K562 (cell line): ENCODE measurements around the gene FSTL3. TPM values are rescaled to one million over a fixed set of nuclear protein-coding genes. Genes with fewer than 3 reads are reported as not detected.
A peak's percentile ranks its signal among the peaks of the same experiment; 100 is the strongest.

ENCODE experiments used
- ATAC-seq: fragments of 200-7000 bp; cut with Tn5 transposase; 3 replicates; pipeline ENCODE4 v1.9.1; 2020; ENCODE audit warnings: moderate library complexity
- BruUV-seq: library from RNA; stranded (reverse); fragments of 400-500 nt; replicated peaks from 2 replicates; lab custom pipeline; 2021; lab: Mats Ljungman, UMichigan
- CTCF ChIA-PET: fragments of 300-600 bp; formaldehyde crosslinking; extraction: SDS; loops from one replicate; lab custom pipeline; 2021; ENCODE audit warnings: low intra/inter-chr PET ratio; lab: Yijun Ruan, JAX
- POLR2A ChIA-PET: fragments of 300-600, 350-650 bp; sonication (Branson Sonifier 250); formaldehyde crosslinking; extraction: SDS; loops from one replicate; lab custom pipeline; 2021; ENCODE audit warnings: antibody characterized with exemption, inconsistent platforms; lab: Yijun Ruan, JAX
- DNase-seq, 4 experiments: peaks; one replicate each; pipeline versions ENCODE4 v3.0.0 to v3.0.0-alpha.2; 2011 to 2018; ENCODE audit warnings: low spot score in 3 of 4, mixed read lengths in 3 of 4; ENCODE audit errors: extremely low read depth in 1 of 4
- FAIRE-seq: peaks from 2 replicates; lab custom pipeline; 2011; peaks lifted over from hg19 to GRCh38; lab: Jason Lieb, UNC
- H2AFZ ChIP-seq: 2 replicates; pipeline ENCODE4 v1.6.0; 2011; ENCODE audit warnings: low read depth, low read length, control low read depth, inconsistent platforms
- H3K27ac ChIP-seq: fragments of 200-600 bp; 3 replicates; pipeline ENCODE4 v1.8.0; 2011; ENCODE audit warnings: low read depth, mild to moderate bottlenecking, control low read depth, inconsistent platforms, low read length, moderate library complexity, mixed read lengths; ENCODE audit errors: extremely low read depth
- H3K27me3 ChIP-seq, 2 experiments: fragments of 300-600 bp in 1 of 2; 2 replicates in 1 of 2; 3 replicates in 1 of 2; pipeline versions ENCODE4 v1.6.0 to v1.8.0; 2011; ENCODE audit warnings: inconsistent platforms in 2 of 2, low read length in 2 of 2, mild to moderate bottlenecking in 1 of 2, mixed read lengths in 1 of 2, moderate library complexity in 1 of 2; ENCODE audit not compliant: control insufficient read depth in 2 of 2, insufficient read depth in 2 of 2
- H3K36me3 ChIP-seq: fragments of 300-600 bp; 3 replicates; pipeline ENCODE4 v1.8.0; 2011; ENCODE audit warnings: mild to moderate bottlenecking, low read length, inconsistent platforms; ENCODE audit not compliant: control insufficient read depth, insufficient read depth
- H3K4me1 ChIP-seq, 2 experiments: fragments of 200-600 bp in 1 of 2; replicated peaks in 1 of 2; 2 replicates in 1 of 2; 3 replicates in 1 of 2; pipeline versions ENCODE4 v1.5.1 to v1.8.0; 2011; ENCODE audit warnings: inconsistent platforms in 2 of 2, low read length in 2 of 2, mild to moderate bottlenecking in 1 of 2, mixed read lengths in 1 of 2, moderate library complexity in 1 of 2; ENCODE audit not compliant: control insufficient read depth in 2 of 2, insufficient read depth in 2 of 2
- H3K4me2 ChIP-seq: 2 replicates; pipeline ENCODE4 v1.6.1; 2011; ENCODE audit warnings: low read length, control low read depth, inconsistent platforms, mixed read lengths; ENCODE audit not compliant: insufficient read depth
- H3K4me3 ChIP-seq: fragments of 200-600 bp; sonication (generic), shearing (Covaris generic); 2 replicates; pipeline ENCODE4 v1.5.1; 2016; ENCODE audit warnings: control low read depth, inconsistent platforms
- H3K79me2 ChIP-seq: fragments of 200-600 bp; 3 replicates; pipeline ENCODE4 v1.8.0; 2011; ENCODE audit warnings: low read length, inconsistent platforms; ENCODE audit not compliant: control insufficient read depth, insufficient read depth
- H3K9ac ChIP-seq, 2 experiments: 2 replicates each; pipeline versions ENCODE4 v1.6.0 to v1.6.1; 2011; ENCODE audit warnings: low read depth in 2 of 2, low read length in 2 of 2, control low read depth in 1 of 2, inconsistent platforms in 1 of 2, mild to moderate bottlenecking in 1 of 2, mixed read lengths in 1 of 2; ENCODE audit not compliant: insufficient read depth in 1 of 2
- H3K9me1 ChIP-seq: one replicate; pipeline ENCODE4 v1.6.0; 2011; ENCODE audit warnings: inconsistent platforms, mild to moderate bottlenecking, low read length, moderate library complexity; ENCODE audit not compliant: control insufficient read depth, insufficient read depth
- H3K9me3 ChIP-seq: replicated peaks from 2 replicates; pipeline ENCODE4 v1.5.1; 2011; ENCODE audit warnings: low read depth, low read length, inconsistent platforms; ENCODE audit not compliant: control insufficient read depth, insufficient read depth
- H4K20me1 ChIP-seq: replicated peaks from 2 replicates; pipeline ENCODE4 v1.6.1; 2011; ENCODE audit warnings: low read length, inconsistent platforms, mixed read lengths; ENCODE audit not compliant: control insufficient read depth, insufficient read depth
- EZH2 ChIP-seq: IDR thresholded peaks from 2 replicates; pipeline ENCODE4 v1.6.1; 2012; ENCODE audit warnings: low read depth, mild to moderate bottlenecking, inconsistent platforms, low read length, borderline replicate concordance
- FIP1L1 ChIP-seq: fragments of 200-400 bp; formaldehyde crosslinking; IDR thresholded peaks from 2 replicates; pipeline ENCODE4 v1.6.1; 2018; ENCODE audit warnings: mild to moderate bottlenecking, low read depth, low read length; ENCODE audit not compliant: poor library complexity, severe bottlenecking
- GTF2A2 ChIP-seq: IDR thresholded peaks from 2 replicates; pipeline ENCODE4 v1.6.1; 2016; ENCODE audit warnings: mild to moderate bottlenecking, missing genetic modification characterization, missing compliant biosample characterization
- HIVEP1 ChIP-seq: fragments of 250-450 bp; sonication (Bioruptor Pico); IDR thresholded peaks from 2 replicates; pipeline ENCODE4 v1.4.0; 2020; ENCODE audit warnings: mild to moderate bottlenecking
- LARP7 ChIP-seq: fragments of 450-650 bp; IDR thresholded peaks from 2 replicates; pipeline ENCODE4 v1.6.1; 2016
- MNT ChIP-seq, 2 experiments: fragments of 450-650 bp; conservative IDR thresholded peaks; 2 replicates each; pipeline ENCODE4 v1.6.1; 2017; ENCODE audit warnings: mild to moderate bottlenecking in 2 of 2, moderate library complexity in 2 of 2
- NR2C1 ChIP-seq, 2 experiments: fragments of 450-650 bp; IDR thresholded peaks; 2 replicates each; pipeline ENCODE4 v1.6.1; 2017; ENCODE audit warnings: mild to moderate bottlenecking in 2 of 2, antibody characterized with exemption in 1 of 2, inconsistent platforms in 1 of 2, missing compliant biosample characterization in 1 of 2, missing genetic modification characterization in 1 of 2
- NR2C2 ChIP-seq, 2 experiments: fragments of 200-800 bp in 1 of 2; sonication (Bioruptor generic) in 1 of 2; sonication (generic) in 1 of 2; formaldehyde crosslinking in 1 of 2; IDR thresholded peaks; 2 replicates each; pipeline versions ENCODE4 v1.6.1 to v1.8.0; 2016 to 2022; ENCODE audit warnings: mild to moderate bottlenecking in 1 of 2, missing compliant biosample characterization in 1 of 2, missing genetic modification characterization in 1 of 2, missing genetic modification reagents in 1 of 2
- POLR2G ChIP-seq: fragments of 200-400 bp; formaldehyde crosslinking; IDR thresholded peaks from 2 replicates; pipeline ENCODE4 v1.6.1; 2017; ENCODE audit warnings: low read depth, mild to moderate bottlenecking, antibody characterized with exemption, low read length, moderate library complexity
- STAG1 ChIP-seq: sonication (generic); formaldehyde crosslinking; IDR thresholded peaks from 2 replicates; pipeline ENCODE4 v1.5.0; 2020; ENCODE audit warnings: missing genetic modification reagents, borderline replicate concordance
- ZBTB33 ChIP-seq: sonication (generic); formaldehyde crosslinking; IDR thresholded peaks from 2 replicates; pipeline ENCODE4 v1.8.1; 2023; ENCODE audit warnings: mild to moderate bottlenecking, missing genetic modification reagents
- ZNF592 ChIP-seq: fragments of 450-650 bp; IDR thresholded peaks from 2 replicates; pipeline ENCODE4 v1.6.1; 2017; ENCODE audit warnings: antibody characterized with exemption, mild to moderate bottlenecking
- whole genome bisulfite sequencing: fragments of 100-300 bp; shearing (Covaris generic); methylation state at CpG from one replicate; pipeline ENCODE4 v1.1.6; 2016; ENCODE audit warnings: low coverage, mixed read lengths; ENCODE audit not compliant: insufficient coverage; ENCODE audit errors: missing lambda C conversion rate; 5-methylcytosine and 5-hydroxymethylcytosine counted together
- in situ Hi-C: fragments of 300-500 bp; cut with MboI; formaldehyde crosslinking; loops from 4 replicates; pipeline ENCODE4 v1.15.0; 2018; ENCODE audit warnings: inconsistent platforms, mixed read lengths
- intact Hi-C: fragments of 100-400 bp; cut with micrococcal nuclease; formaldehyde crosslinking; loops from 2 replicates; pipeline ENCODE4 v1.14.2; 2022
- polyA plus RNA-seq, 8 experiments: library from polyadenylated mRNA; depleted of rRNA in 4 of 8; stranded (reverse) in 5 of 8; unstranded in 3 of 8; fragments of >200 nt; fragmentation: Nextera tagmentation in 2 of 8; fragmentation: Illumina TruSeq in 1 of 8; extraction: Ambion mirVana in 2 of 8; extraction: Trizol in 1 of 8; gene quantifications; 2 replicates each; pipeline versions ENCODE4 v1.2.1 to v1.2.3, GENCODE V29; 2011 to 2014; ENCODE audit warnings: inconsistent platforms in 1 of 8, missing spikeins in 1 of 8
- total RNA-seq, 7 experiments: library from RNA; depleted of rRNA in 6 of 7; stranded (reverse); fragments of >200 nt in 6 of 7; fragmentation: Illumina TruSeq in 2 of 7; extraction: Trizol in 2 of 7; gene quantifications; 2 replicates each; pipeline versions ENCODE4 v1.2.1 to v1.2.3, GENCODE V29; 2011 to 2021; ENCODE audit warnings: low replicate concordance in 1 of 7

Gene FSTL3
- total and polyA plus RNA-seq, 9 of the 15 experiments (the other 6 are each of a cell fraction or from before 2014, with no cell fraction given): 0.35 to 6.8 (median 4.2) TPM; not detected in 1

GRCh38 chr19:645912-646778 is 30.0 kb upstream of the FSTL3 start:
- POLR2A ChIA-PET: no interaction called here
- in situ Hi-C loops: no loop called here
- peak; percentile 57 for TF ChIP-seq FIP1L1
- TF ChIP-seq NR2C2 (CRISPR knock-in tag; IDR thresholded peaks at IDR 0.05): no peak
- no peak for TF ChIP-seq NR2C2 (tag; IDR thresholded peaks at IDR 0.05)
- TF ChIP-seq MNT (conservative IDR thresholded peaks at IDR 0.05): no peak
- no peak for TF ChIP-seq HIVEP1 (CRISPR knock-in tag)
- peak; percentile 74 for TF ChIP-seq POLR2G
- TF ChIP-seq STAG1 (CRISPR knock-in tag): no peak
- no peak for TF ChIP-seq ZNF592
- no peak for TF ChIP-seq EZH2
- TF ChIP-seq ZBTB33 (CRISPR knock-in tag): peak; percentile 87; the same call in 1 of the 2 replicates
- no peak for TF ChIP-seq NR2C1 (IDR thresholded peaks at IDR 0.05)
- TF ChIP-seq NR2C1 (tag; IDR thresholded peaks at IDR 0.05): no peak
- no peak for TF ChIP-seq LARP7
- no peak for TF ChIP-seq GTF2A2

More at GRCh38 chr19:645912-646778, 30.0 kb upstream of the FSTL3 start:
- BruUV-seq: no TSS peak
- Histone ChIP-seq H3K4me3 (no peak overlapping the region), H3K36me3 (peaks cover 60% of the 10 kb centered on the region; the same call in 2 of the 3 replicates), H3K4me1 (peaks cover 0 to 35% of the 10 kb centered on the region in 2 experiments; a peak in 2 of 5 replicates), H3K9me1 (no peaks in the 10 kb centered on the region), H3K9ac (no peak overlapping the region; a peak in 1 of 4 replicates), H3K27me3 (no peaks in the 10 kb centered on the region), H3K79me2 (no peaks in the 10 kb centered on the region), H4K20me1 (no peaks in the 10 kb centered on the region), H3K4me2 (no peak overlapping the region), H3K9me3 (no peaks in the 10 kb centered on the region), H3K27ac (no peak overlapping the region), H2AFZ (no peak overlapping the region)
- 94% methylated on average over 40 of the region's 62 CpGs for WGBS
- peak; percentile 27 for ATAC-seq
- CTCF ChIA-PET: no interaction called here
- FAIRE-seq: no peak
- no peak for DNase-seq
- intact Hi-C loops: no loop called here
